NCI-H187 treated with DMSO at 0.1 percent for 48 hours (cell line): ENCODE results near the gene CHURC1.
"Not testable (repeated sequence)": the region's sequence is repeated elsewhere in the genome, so short reads cannot be mapped to it uniquely, and the experiment has no call there.

ENCODE experiments used
- DNase-seq: peaks from one replicate; lab custom pipeline; 2025; lab: John Stamatoyannopoulos, UW

The CHURC1 gene

GRCh38 chr14:64910847-64911495 is 3.3 kb upstream of the CHURC1 start:
- no peak for DNase-seq

DNA sequence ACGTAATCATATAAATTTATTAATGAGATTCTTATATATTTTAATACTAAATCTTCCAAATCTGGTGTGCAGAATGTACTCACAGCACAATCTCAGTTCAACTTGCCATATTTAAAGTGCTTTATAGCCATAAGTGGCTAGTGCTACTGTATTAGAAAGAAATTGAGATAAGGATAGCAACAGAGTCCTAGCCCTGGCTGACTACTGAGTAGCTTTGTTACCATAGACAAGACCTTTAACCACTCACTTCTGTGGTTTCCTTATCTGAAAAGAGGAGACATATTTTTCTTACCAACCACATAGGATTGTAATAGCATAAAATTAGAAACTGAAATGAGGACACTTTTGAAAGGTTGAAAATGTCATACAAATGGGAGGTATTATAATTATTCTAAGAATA is 2.0 kb upstream of the CHURC1 start:
- DNase-seq, result no peak

GRCh38 chr14:64913477-64913876 is 778 bp upstream of the CHURC1 start:
- not testable (repeated sequence) for DNase-seq

DNA sequence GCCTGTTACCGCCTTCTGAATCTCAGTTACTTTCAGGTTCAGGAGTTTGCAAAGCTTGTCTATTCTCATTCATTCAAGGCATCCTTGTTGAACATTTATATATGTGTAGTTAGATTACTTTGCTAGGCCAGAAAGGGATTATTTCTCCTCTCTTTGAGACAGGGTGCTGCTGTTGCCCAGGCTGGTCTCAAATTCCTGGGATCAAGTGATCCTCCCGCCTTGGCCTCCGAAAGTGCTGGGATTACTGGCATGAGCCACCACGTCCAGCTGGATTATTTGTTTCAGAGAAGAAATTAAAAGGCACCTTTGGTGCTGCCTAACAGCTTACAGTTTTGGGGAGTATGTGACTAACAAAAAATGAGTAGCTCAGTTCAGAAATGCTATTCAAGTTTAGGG is 772 bp downstream of the CHURC1 start:
- DNase-seq, result no peak

DNA sequence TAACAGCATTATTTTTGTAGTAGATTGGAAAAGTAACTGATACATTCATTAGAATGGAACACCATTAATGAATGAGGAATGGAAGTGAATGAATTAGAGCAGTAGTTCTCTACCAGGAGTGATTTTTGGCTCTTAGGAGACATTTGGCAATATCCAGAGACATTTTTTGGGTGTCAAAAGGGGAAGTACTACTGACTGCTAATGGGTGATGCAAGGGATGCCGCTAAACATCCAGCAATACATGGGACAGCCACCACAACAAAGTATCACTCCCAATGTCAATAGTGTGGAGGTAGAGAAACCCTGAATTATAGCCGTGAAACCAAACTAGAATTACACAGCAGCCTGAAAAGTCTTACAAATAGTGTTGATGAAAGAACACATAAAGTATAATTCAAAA is 1.5 kb downstream of the CHURC1 start:
- DNase-seq, result no peak

- DNase-seq, result no peak
Observed at GRCh38 chr14:64918216-64918615, 4.0 kb downstream of the CHURC1 start.

GRCh38 chr14:64919215-64919614 is 5.0 kb downstream of the CHURC1 start:
- no peak for DNase-seq

- no peak for DNase-seq
Observed at GRCh38 chr14:64919618-64920017, 5.4 kb downstream of the CHURC1 start.

- DNase-seq, result no peak
Observed at GRCh38 chr14:64920465-64920864, 6.2 kb downstream of the CHURC1 start.

DNA sequence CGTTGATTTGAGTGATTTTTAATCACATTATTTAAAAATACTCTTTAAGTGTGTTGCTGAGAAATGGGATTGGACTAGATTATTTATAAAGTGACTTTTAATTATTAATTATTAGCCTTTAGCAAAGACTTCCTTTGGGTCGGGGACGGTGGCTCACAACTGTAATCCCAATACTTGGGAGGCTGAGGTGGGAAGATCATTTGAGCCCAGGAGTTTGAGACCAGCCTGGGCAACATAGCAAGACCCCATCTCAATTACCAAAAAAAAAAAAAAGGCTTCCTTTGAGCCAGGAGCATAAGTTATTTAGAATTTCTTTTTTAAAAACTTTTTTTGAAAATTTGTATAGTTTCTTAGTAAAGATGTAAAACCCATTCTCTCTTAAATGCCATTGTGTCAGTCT is 8.8 kb downstream of the CHURC1 start:
- DNase-seq, result no peak

DNA sequence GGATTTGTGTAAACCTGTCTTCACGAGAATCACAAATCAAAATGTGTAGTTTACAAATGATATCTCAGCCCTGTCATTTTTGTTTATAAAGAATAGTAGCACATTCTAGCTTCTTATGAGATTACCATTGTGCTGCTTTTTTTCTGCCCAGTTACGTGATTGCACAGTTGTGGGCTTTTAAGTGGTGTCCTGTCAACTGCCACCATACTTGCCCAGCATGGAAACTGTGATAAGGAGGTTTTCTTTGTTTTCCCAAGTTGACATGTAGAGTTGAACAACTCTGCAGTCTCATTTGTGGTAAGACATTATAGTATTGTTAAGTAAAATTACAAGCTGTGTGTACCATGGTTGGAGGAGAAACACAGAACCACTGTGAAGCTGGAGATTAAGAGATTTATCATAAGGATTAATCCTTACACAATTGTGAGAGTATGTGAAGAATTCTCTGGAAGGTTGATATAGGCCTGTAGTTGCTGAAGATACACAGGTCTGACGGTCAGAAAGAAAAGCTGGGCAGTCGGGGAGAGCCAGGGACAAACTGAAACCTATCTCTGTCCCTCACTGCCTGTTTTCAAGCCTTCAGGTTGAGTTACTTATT is 12.2 kb downstream of the CHURC1 start:
- no peak for DNase-seq

DNA sequence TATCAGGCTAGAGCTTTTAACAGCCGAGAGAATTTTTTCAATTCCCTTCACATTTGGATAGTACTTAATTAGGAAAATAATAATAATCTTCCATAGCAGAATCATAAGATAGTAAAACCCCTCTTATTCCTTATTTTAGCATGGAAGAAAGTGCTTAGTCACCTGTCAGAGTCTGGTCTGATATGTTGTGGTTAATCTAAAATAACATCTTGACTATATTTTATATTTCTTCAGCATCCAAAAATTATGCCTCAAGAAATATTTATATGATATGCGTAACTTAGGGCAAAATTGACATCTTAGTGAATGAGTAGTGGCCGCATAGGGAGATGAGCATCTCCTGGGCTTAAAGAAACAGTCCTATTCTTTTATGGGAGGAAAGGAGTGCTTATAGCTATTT is 12.8 kb downstream of the CHURC1 start:
- no peak for DNase-seq

DNA sequence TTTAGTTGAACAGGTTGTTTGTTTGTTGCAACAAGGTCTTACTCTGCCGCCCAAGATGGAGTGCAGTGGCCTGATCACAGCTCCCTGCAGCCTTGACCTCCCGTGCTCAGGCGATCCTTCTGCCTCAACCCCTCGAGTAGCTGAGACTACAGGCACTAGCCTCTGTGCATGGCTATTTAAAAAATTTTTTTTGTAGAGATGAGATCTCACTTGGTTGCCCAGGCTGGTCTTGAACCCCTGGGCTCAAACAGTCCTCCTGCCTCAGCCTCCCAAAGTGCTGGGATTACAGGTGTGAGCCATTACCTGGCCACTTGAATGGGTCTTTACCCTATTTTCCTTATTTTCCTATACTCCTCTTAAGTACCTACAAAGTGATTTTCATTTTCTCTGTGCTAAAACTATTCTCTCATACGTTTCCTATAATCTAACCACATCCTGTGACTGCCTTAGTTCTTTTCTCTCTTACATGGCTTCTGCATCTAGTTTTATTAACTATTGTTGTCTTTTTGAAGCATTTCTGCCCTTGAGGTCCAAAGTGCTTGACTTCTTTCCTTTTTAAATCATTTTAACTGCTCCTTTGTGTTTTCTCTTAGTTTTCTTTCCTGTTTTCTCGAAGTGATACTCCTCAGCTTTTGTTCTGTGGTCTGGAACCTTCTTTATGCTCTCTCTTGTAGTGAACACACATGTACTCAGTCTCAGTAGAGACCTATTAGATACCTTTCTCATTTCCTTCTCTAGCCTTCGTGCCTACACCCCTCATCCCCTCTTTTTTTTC is 14.2 kb downstream of the CHURC1 start:
- DNase-seq, result no peak

DNA sequence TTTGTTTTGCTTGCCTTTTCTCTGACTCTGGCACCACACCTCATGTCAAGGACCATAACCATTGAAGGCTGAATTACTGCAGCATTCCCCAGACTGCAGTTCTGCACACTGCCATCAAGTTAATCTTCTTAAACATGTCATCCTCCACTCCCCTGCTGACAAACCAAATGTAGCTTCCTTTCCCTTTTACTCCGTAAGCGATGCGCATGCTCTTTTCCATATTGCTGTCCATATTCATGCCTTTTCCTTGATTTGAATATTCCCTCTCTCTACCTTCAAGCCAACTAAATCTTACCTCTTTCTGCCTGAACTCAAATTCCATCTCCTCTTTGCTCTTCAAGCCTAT is 14.7 kb downstream of the CHURC1 start:
- DNase-seq, result no peak

- DNase-seq, result no peak
Observed at GRCh38 chr14:64930085-64930843, 16.0 kb downstream of the CHURC1 start.

GRCh38 chr14:64931123-64931522 is 16.9 kb downstream of the CHURC1 start:
- no peak for DNase-seq

DNA sequence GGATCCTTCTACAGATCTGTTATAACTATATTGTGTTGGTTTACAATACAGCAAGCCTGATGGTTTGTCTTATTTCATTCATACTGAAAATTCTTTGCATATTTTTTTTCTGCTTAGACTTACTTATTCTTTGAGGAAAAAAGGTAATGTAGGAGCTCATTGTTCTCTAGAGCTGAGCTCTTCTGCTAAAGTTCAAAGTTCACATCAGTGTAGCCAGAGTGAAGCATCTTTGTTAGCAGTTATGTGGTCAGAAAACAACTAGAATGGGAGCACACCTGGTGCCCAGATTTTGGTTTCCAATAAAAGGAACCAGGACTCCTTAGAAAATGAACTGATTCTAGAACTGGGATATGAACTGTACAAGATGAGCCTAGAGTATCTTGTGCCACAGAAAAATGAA is 18.0 kb downstream of the CHURC1 start:
- DNase-seq, result no peak

DNA sequence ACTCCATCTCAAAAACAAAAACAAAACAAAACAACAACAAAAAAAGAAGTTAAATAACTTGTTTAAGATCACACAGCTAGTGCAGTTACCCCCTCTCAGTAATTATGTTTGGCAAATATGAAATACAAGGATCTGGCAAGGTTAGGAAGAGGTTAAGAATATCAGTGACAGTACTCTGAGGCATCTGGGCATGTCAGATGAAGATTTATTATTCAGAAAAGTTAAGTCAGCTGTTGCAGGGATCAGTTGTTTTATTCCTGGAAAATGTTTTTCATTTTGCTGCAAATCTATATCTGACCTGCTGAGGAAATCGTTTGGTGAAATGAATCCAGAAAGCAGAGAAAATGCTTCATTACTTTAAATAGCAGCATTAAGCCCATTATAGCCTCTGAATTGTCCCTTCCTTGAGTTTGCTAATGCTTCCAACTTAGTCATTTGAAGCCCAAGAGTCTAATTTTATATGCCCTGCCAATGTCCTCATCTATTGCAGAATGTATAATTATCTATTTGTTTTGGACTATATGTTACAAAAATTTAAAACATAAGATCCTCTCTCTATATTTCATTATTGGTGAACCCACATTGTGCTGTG is 20.2 kb downstream of the CHURC1 start:
- DNase-seq, result no peak

DNA sequence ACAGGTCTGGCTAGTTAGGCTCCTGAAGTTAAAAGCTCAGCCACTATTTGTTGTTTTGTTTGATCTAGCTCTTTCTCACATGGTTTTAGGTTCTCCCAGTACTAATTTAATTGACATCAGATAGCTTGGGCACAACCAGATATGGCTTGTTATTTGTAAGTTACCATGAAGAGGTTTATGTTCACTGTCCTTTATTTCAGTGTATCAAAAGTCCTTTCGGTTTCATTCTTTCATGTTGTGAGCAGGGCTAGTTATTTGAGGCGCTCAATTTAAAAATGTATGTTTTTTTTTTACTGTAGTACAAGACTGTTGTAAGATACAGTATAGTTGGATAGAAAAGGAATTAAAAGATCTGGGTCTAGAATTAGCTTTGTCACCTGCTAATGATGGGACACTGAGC is 21.3 kb downstream of the CHURC1 start:
- no peak for DNase-seq

DNA sequence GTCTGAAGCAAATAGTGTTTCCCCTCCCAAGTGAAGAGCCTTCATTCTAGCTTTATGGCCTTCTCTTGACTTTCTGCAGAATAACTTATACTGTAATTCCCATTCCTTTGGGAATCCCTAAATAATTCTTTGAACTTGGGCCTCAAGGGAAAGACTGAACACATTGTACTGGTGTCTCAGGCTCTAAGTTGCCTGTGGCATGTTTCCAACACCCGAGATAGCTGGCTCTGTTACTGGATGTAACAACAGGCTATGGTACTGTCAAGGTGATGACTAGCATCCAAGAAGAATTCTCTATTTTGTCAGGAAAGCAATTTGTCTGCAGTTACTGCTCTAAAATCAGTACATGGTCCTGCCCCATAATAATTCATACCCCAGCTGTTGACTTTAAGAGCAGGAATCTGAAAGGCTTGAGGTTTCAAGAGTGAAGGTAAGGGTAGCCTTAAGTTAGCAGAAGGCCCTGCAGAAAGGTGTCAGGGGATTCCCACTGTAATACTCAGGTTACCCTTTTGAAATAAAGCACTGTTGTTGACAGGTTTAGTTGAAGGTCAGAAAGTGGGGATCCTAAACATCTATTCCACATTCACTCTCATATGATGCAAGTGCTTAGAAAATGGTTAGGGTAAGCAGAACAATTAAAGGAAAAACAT is 23.0 kb downstream of the CHURC1 start:
- no peak for DNase-seq

DNA sequence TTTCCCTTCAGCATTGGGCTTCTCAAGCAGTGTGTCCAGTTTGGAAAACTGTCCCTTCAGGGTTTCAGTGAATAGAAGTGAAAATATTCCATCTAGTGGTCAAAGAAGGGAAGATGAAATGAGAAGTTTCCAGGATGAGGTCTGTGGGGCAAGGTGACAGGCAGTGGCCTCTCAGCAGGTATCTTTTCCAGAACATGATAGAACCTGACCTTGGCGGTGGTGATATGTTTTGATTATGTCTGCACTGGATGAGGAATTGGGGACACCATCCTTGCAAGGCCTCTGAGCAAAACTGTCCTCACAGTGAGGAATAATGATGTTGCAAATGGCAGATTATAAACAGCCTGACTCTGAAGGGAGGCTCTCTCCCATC is 23.6 kb downstream of the CHURC1 start:
- DNase-seq, result no peak
